HG03378 (cell line): Measurements from ENCODE around the gene OCA2.
"Not testable (repeated sequence)": the region's sequence is repeated elsewhere in the genome, so short reads cannot be mapped to it uniquely, and the experiment has no call there.

Source experiments
- ATAC-seq: cut with Tn5 transposase; IDR thresholded peaks from one replicate; pipeline ENCODE4 v1.9.1; 2021; ENCODE audit warnings: mild to moderate bottlenecking, moderate library complexity; ENCODE audit not compliant: unreplicated experiment

Gene OCA2

GRCh38 chr15:28026221-28026620, 72.9 kb downstream of the OCA2 start:
- no peak for ATAC-seq

GRCh38 chr15:28025413-28025812, 73.7 kb downstream of the OCA2 start:
- no peak for ATAC-seq

GRCh38 chr15:28024889-28025250, 74.2 kb downstream of the OCA2 start:
- ATAC-seq, result no peak

GRCh38 chr15:28023933-28024888, 74.9 kb downstream of the OCA2 start:
- ATAC-seq, result no peak

- no peak for ATAC-seq
Measured at GRCh38 chr15:28023422-28023821, 75.7 kb downstream of the OCA2 start.

GRCh38 chr15:28022961-28023360, 76.2 kb downstream of the OCA2 start:
- ATAC-seq, result no peak

- no peak for ATAC-seq
Measured at GRCh38 chr15:28022181-28022580, 76.9 kb downstream of the OCA2 start.

- ATAC-seq, result no peak
Measured at GRCh38 chr15:28021281-28022039, 77.7 kb downstream of the OCA2 start.

- no peak for ATAC-seq
Measured at GRCh38 chr15:28020644-28021043, 78.5 kb downstream of the OCA2 start.

GRCh38 chr15:28019594-28020309, 79.4 kb downstream of the OCA2 start:
- ATAC-seq, result no peak

- no peak for ATAC-seq
Measured at GRCh38 chr15:28018291-28019044, 80.6 kb downstream of the OCA2 start.

- ATAC-seq, result no peak
Measured at GRCh38 chr15:28017423-28017924, 81.6 kb downstream of the OCA2 start.

GRCh38 chr15:28015855-28016254, 83.3 kb downstream of the OCA2 start:
- ATAC-seq, result no peak

GRCh38 chr15:28014623-28015200, 84.4 kb downstream of the OCA2 start:
- ATAC-seq, result no peak

- ATAC-seq, result no peak
Measured at GRCh38 chr15:28013976-28014375, 85.1 kb downstream of the OCA2 start.

- no peak for ATAC-seq
Measured at GRCh38 chr15:28013480-28013879, 85.6 kb downstream of the OCA2 start.

- ATAC-seq, result no peak
Measured at GRCh38 chr15:28012231-28012630, 86.9 kb downstream of the OCA2 start.

- ATAC-seq, result not testable (repeated sequence)
Measured at GRCh38 chr15:28008175-28008574, 90.9 kb downstream of the OCA2 start.

GRCh38 chr15:28006116-28006905, 92.8 kb downstream of the OCA2 start:
- ATAC-seq, result no peak
